Thoracic aorta (tissue), 2 donors: ENCODE data around the gene ICA1. TPM values are rescaled to one million over a fixed set of nuclear protein-coding genes. Genes with fewer than 3 reads are reported as not detected.

Experiments
- ATAC-seq: fragments of 150-250 bp; one replicate; pipeline ENCODE4 v1.8.0; 2017; ENCODE audit warnings: low read depth; ENCODE audit not compliant: insufficient number of reproducible peaks, low FRiP score
- DNase-seq: peaks from one replicate; pipeline ENCODE4 v3.0.0-alpha.2; 2020; ENCODE audit warnings: low spot score
- H3K27ac ChIP-seq, 2 donors: fragments of 200-600 bp; sonication (generic); 1 replicate in 1 of 2; 2 replicates in 1 of 2; pipeline ENCODE4 v1.5.1; 2016; ENCODE audit warnings: mild to moderate bottlenecking in 2 of 2, moderate library complexity in 2 of 2
- H3K27me3 ChIP-seq: fragments of 200-600 bp; sonication (generic); replicated peaks from 2 replicates; pipeline ENCODE4 v1.6.0; 2016; ENCODE audit warnings: mild to moderate bottlenecking; ENCODE audit not compliant: insufficient read depth
- H3K36me3 ChIP-seq: fragments of 200-600 bp; sonication (generic); one replicate; pipeline ENCODE4 v1.5.1; 2016
- H3K4me1 ChIP-seq, 2 donors: fragments of 200-600 bp; sonication (generic); 1 replicate in 1 of 2; 2 replicates in 1 of 2; pipeline versions ENCODE4 v1.5.1 to v1.6.0; 2016; ENCODE audit warnings: low read depth in 2 of 2, mild to moderate bottlenecking in 1 of 2; ENCODE audit not compliant: control insufficient read depth in 1 of 2
- H3K4me3 ChIP-seq: fragments of 200-600 bp; sonication (generic); 2 replicates; pipeline ENCODE4 v1.5.1; 2016; ENCODE audit warnings: mild to moderate bottlenecking
- H3K9me3 ChIP-seq: fragments of 200-600 bp; sonication (generic); 2 replicates; pipeline ENCODE4 v1.5.1; 2016
- total RNA-seq, 2 donors: library from RNA; depleted of rRNA; stranded (reverse); fragments of >200 nt; gene quantifications; one replicate each; pipeline versions ENCODE4 v1.1.0 to v1.2.3, GENCODE V29; 2016
- TF ChIP-seq, protein P1 (sequence below): fragments of 200-600 bp; sonication (generic); IDR thresholded peaks from one replicate; pipeline ENCODE4 v1.5.1; 2019; ENCODE audit warnings: antibody characterized with exemption

The ICA1 gene
- total RNA-seq, 2 donors from 2014 or later, result 6.6 to 9.9 TPM

DNA sequence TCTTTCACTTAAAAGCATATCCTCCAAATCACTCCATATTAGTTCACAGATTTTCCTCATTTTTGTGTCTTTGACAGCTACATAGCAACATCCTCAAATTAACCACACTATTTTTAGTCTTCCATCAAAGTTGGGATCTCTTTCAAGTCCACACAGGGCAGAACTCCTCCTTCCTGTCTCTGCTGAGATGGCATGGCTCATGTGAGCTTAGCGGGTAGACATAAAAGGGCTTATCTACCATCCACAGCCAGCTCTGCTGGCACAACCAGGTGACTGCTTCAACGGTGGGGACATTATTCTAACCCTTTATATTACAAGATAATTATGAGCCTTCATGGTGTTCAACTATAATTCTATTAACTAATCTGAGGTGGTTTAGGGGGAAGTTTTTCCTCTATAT, 35.5 kb downstream of the ICA1 start:
- H3K27ac ChIP-seq, result no peak overlapping the region
- TF ChIP-seq, protein P1, sequence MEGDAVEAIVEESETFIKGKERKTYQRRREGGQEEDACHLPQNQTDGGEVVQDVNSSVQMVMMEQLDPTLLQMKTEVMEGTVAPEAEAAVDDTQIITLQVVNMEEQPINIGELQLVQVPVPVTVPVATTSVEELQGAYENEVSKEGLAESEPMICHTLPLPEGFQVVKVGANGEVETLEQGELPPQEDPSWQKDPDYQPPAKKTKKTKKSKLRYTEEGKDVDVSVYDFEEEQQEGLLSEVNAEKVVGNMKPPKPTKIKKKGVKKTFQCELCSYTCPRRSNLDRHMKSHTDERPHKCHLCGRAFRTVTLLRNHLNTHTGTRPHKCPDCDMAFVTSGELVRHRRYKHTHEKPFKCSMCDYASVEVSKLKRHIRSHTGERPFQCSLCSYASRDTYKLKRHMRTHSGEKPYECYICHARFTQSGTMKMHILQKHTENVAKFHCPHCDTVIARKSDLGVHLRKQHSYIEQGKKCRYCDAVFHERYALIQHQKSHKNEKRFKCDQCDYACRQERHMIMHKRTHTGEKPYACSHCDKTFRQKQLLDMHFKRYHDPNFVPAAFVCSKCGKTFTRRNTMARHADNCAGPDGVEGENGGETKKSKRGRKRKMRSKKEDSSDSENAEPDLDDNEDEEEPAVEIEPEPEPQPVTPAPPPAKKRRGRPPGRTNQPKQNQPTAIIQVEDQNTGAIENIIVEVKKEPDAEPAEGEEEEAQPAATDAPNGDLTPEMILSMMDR, result no peak
- DNase-seq, result no peak
- ATAC-seq, result no peak
- H3K9me3 ChIP-seq, result no peaks in the 10 kb centered on the region
- no peaks in the 10 kb centered on the region for H3K36me3 ChIP-seq
- no peaks in the 10 kb centered on the region for H3K4me1 ChIP-seq
- H3K27me3 ChIP-seq, result no peaks in the 10 kb centered on the region
- no peak overlapping the region for H3K4me3 ChIP-seq

DNA sequence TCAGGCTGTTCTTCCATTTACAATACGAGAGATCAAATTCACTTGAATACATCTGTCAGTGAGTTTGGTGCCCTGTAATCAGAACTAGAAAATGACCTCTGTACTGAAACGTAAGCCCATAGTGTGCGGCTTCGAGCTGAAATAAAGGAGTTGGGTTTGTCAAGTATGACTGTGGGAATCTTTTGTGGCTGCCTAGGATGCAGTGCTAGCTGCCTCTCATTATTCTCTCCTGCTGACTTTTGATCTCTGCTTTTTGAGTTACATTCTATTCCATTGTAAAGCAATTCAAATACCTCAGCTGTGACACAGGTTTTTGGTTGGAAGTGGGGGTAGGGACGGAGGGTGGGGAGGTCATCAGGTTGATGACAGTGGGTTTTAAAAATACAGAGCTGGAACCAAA, 40.4 kb downstream of the ICA1 start:
- Histone ChIP-seq H3K4me3 (no peak overlapping the region), H3K27ac (no peak overlapping the region), H3K27me3 (no peaks in the 10 kb centered on the region), H3K4me1 (no peaks in the 10 kb centered on the region), H3K9me3 (no peaks in the 10 kb centered on the region), H3K36me3 (peaks cover 3% of the 10 kb centered on the region)
- ATAC-seq, result no peak
- TF ChIP-seq, protein P1, result no peak
- no peak for DNase-seq

DNA sequence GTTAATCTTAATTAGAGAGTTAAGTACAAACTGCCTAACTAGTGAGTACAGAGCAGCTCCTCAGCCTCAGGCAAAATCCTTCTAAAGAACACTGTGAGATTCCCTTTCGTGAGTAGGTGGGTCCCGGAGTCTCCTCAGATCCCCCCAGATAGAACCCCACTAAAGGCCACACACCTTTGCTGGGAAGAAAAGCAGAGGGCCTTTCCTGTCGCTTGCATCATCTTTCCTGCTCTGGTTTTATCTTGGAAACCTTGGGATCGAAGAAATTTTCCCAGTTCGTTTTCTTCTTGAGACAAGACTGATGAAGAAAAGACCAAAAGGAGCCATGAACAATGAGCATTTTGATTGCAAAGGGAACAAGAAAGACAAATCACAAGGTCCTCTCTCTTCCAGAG, 40.9 kb downstream of the ICA1 start:
- H3K36me3 ChIP-seq, result peaks cover 3% of the 10 kb centered on the region
- DNase-seq (no peak), ATAC-seq (no peak)
- no peak overlapping the region for H3K27ac ChIP-seq
- no peaks in the 10 kb centered on the region for H3K4me1 ChIP-seq
- no peaks in the 10 kb centered on the region for H3K9me3 ChIP-seq
- H3K4me3 ChIP-seq, result no peak overlapping the region
- TF ChIP-seq, protein P1, result no peak
- H3K27me3 ChIP-seq, result no peaks in the 10 kb centered on the region

DNA sequence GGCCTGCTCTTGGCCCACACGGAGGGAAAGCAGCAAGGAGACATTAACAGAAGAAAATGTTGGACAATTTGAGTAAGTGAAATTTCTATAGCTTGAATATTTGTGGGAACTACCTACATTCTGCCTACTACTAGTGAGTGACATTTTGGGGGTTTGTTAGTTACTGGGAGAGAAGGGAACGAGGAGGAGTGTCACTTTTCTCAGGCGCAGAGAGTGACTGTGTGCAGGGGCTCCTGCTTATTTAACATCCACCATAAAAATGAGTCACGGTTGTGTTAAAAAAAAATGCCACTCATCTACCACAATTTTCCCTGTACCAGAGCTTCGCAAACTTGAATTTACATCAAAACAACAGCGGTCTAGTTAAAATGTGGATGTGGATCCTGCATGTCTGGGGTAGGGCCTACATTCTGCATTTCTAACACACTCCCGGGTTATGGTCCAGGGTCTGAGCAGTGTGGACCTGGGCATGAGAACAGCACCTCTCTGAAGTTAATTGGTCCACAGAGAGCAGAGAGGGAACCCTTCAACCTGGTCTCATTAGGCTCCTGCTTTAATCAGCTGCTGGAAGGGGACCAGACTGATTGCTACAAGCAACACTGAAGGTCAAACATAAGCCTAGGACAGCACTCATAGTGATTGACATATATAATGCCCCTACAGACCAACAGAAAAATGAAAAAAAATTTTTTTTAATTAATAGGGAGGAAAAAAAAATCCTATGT, 41.4 kb downstream of the ICA1 start:
- Histone ChIP-seq H3K9me3 (no peaks in the 10 kb centered on the region), H3K4me1 (no peaks in the 10 kb centered on the region), H3K27me3 (no peaks in the 10 kb centered on the region), H3K27ac (no peak overlapping the region), H3K36me3 (peaks cover 3% of the 10 kb centered on the region), H3K4me3 (no peak overlapping the region)
- DNase-seq, result no peak
- TF ChIP-seq, protein P1, result no peak
- ATAC-seq, result no peak

DNA sequence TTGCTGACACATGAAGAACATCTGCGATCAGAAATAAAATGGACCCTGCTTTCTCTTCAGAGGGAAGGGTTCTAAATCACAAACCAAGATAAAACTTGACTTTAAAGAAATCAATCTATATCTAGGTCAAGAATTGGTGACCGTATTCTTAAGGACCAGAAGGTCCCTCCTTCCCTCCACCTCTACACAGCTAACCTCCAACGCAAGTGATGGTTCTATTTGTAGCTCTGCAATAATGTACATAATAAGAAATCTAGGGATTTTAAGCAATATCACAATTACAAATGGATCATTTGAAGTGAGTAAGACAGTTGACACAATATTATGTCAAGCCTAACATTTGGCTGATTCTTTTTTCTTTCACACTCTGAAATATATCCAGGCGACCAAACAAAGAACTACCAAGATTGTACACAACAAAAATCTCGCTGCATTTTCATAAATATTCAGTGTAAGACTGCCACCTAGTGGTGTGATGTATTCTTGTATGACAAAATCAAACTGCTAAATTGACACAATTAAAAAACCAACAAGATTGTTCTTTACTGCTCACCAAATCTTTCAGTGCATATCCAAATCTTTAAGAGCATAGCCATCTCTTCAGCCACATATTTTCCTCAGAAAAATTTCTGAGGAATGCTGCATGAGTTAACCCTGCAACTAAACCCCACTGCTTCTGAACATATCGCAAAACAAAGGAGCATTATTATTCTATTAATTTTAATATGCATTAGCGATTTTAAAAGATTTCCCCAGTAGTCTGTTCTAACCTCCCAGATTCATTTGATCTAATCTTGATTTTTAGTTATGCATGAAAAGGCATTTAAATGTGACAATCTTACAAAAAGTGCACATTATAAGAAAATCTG, 44.5 kb downstream of the ICA1 start:
- peaks cover 3% of the 10 kb centered on the region for H3K36me3 ChIP-seq
- TF ChIP-seq, protein P1, result peak; percentile 84
- H3K27ac ChIP-seq, result no peak overlapping the region
- DNase-seq (no peak), ATAC-seq (no peak)
- no peaks in the 10 kb centered on the region for H3K9me3 ChIP-seq
- H3K4me1 ChIP-seq, result peaks cover 0 to 4% of the 10 kb centered on the region in 2 donors
- no peaks in the 10 kb centered on the region for H3K27me3 ChIP-seq
- H3K4me3 ChIP-seq, result no peak overlapping the region
